MM.1S (cell line): ENCODE measurements around the gene MFAP1.

Source experiments
- EZH2 ChIP-seq: fragments of 300-600 bp; sonication (generic); optimal IDR thresholded peaks from 2 replicates; pipeline ENCODE3; 2017; ENCODE audit warnings: low read depth, mild to moderate bottlenecking, antibody characterized with exemption, low read length, mixed read lengths
- TF ChIP-seq, protein P1 (sequence below): fragments of 300-600 bp; sonication (generic); IDR thresholded peaks from 2 replicates; pipeline ENCODE4 v1.5.1; 2016; ENCODE audit warnings: antibody characterized with exemption, low read length, mixed read lengths

DNA sequence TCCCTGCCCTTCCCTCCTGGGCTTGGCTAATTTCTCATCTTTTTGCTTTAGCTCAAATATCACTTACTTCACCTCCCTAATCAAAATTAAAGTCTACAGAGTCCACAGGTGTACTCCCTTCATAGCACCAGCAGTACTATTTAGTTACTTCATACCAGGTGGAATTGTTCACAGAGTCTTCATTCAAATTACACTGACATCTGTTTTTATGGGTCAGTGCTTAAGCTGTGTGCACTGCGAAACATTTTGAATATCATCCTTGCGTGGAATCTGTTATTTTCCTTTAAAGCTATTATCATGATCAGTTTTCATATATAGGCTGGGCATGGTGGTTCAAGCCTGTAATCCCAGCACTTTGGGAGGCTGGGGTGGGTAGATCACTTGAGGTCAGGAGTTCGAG lies 35.1 kb downstream of the MFAP1 start:
- TF ChIP-seq, protein P1, sequence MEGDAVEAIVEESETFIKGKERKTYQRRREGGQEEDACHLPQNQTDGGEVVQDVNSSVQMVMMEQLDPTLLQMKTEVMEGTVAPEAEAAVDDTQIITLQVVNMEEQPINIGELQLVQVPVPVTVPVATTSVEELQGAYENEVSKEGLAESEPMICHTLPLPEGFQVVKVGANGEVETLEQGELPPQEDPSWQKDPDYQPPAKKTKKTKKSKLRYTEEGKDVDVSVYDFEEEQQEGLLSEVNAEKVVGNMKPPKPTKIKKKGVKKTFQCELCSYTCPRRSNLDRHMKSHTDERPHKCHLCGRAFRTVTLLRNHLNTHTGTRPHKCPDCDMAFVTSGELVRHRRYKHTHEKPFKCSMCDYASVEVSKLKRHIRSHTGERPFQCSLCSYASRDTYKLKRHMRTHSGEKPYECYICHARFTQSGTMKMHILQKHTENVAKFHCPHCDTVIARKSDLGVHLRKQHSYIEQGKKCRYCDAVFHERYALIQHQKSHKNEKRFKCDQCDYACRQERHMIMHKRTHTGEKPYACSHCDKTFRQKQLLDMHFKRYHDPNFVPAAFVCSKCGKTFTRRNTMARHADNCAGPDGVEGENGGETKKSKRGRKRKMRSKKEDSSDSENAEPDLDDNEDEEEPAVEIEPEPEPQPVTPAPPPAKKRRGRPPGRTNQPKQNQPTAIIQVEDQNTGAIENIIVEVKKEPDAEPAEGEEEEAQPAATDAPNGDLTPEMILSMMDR, result no peak
- TF ChIP-seq EZH2, result no peak
